ENCODE measurements around the gene OR5T3.
"Not testable (repeated sequence)": the region's sequence is repeated elsewhere in the genome, so short reads cannot be mapped to it uniquely, and the experiment has no call there.

Gene OR5T3

GRCh38 chr11:56251954-56252353, at the start of gene OR5T3:
OR5T3 (plus strand) TSS chr11:56252254; CDS start chr11:56252254, 0 bp downstream.
- Mint-ChIP-seq H3K4me3 (no peak within 1 kb of the TSS), H3K36me3 (ENCODE audit: low read depth) (no peaks in the 10 kb centered on the region), H3K27ac (no peak within 1 kb of the TSS), H3K9me3 (peaks cover 14% of the 10 kb centered on the region), H3K27me3 (ENCODE audit: low read depth) (no peaks in the 10 kb centered on the region), H3K4me1 (ENCODE audit: low read depth) (no peaks in the 10 kb centered on the region)

GRCh38 chr11:56207790-56208189, 44.3 kb upstream of the OR5T3 start:
- Mint-ChIP-seq H3K4me3 (no peak overlapping the region), H3K27me3 (ENCODE audit: low read depth) (no peaks in the 10 kb centered on the region), H3K4me1 (ENCODE audit: low read depth) (no peaks in the 10 kb centered on the region), H3K36me3 (ENCODE audit: low read depth) (no peaks in the 10 kb centered on the region), H3K27ac (no peak overlapping the region), H3K9me3 (peaks cover 25% of the 10 kb centered on the region)

- Mint-ChIP-seq H3K4me1 (ENCODE audit: low read depth) (no peaks in the 10 kb centered on the region), H3K27me3 (ENCODE audit: low read depth) (no peaks in the 10 kb centered on the region), H3K9me3 (peaks cover 46% of the 10 kb centered on the region), H3K4me3 (no peak overlapping the region), H3K27ac (no peak overlapping the region), H3K36me3 (ENCODE audit: low read depth) (no peaks in the 10 kb centered on the region)
These were observed 37.5 kb upstream of the OR5T3 start for GRCh38 chr11:56214537-56214936.

GRCh38 chr11:56219735-56220134, 32.3 kb upstream of the OR5T3 start:
- H3K27me3 Mint-ChIP-seq (ENCODE audit: low read depth) = not testable (repeated sequence)

GRCh38 chr11:56234155-56234554, 17.9 kb upstream of the OR5T3 start, which contains the start of gene OR5T2:
OR5T2 (minus strand) TSS chr11:56234255; CDS start chr11:56233062, 1,193 bp downstream.
- Mint-ChIP-seq H3K4me3 (no peak within 1 kb of the TSS), H3K36me3 (ENCODE audit: low read depth) (no peaks in the 10 kb centered on the region), H3K27ac (no peak within 1 kb of the TSS), H3K4me1 (ENCODE audit: low read depth) (no peaks in the 10 kb centered on the region), H3K27me3 (ENCODE audit: low read depth) (no peaks in the 10 kb centered on the region), H3K9me3 (peaks cover 29% of the 10 kb centered on the region)

More at GRCh38 chr11:56219735-56220134, 32.3 kb upstream of the OR5T3 start:
- not testable (repeated sequence) for H3K4me3 Mint-ChIP-seq; H3K27ac Mint-ChIP-seq; H3K4me1 Mint-ChIP-seq (ENCODE audit: low read depth); H3K36me3 Mint-ChIP-seq (ENCODE audit: low read depth)
- H3K9me3 Mint-ChIP-seq = peaks cover 47% of the 10 kb centered on the region

- no peak overlapping the region for H3K4me3 Mint-ChIP-seq
- no peaks in the 10 kb centered on the region for H3K36me3 Mint-ChIP-seq (ENCODE audit: low read depth)
- H3K9me3 Mint-ChIP-seq = peaks cover 27% of the 10 kb centered on the region
- H3K4me1 Mint-ChIP-seq (ENCODE audit: low read depth) = no peaks in the 10 kb centered on the region
- no peaks in the 10 kb centered on the region for H3K27me3 Mint-ChIP-seq (ENCODE audit: low read depth)
- H3K27ac Mint-ChIP-seq = no peak overlapping the region
These were observed 19.0 kb downstream of the OR5T3 start for GRCh38 chr11:56271092-56271491.

GRCh38 chr11:56273854-56274253, 21.8 kb downstream of the OR5T3 start, which contains the start of gene OR5T1:
OR5T1 (plus strand) TSS chr11:56274154; CDS start chr11:56275639, 1,485 bp downstream.
- Mint-ChIP-seq H3K27me3 (ENCODE audit: low read depth) (no peaks in the 10 kb centered on the region), H3K36me3 (ENCODE audit: low read depth) (no peaks in the 10 kb centered on the region), H3K27ac (no peak within 1 kb of the TSS), H3K9me3 (peaks cover 22% of the 10 kb centered on the region), H3K4me1 (ENCODE audit: low read depth) (no peaks in the 10 kb centered on the region), H3K4me3 (no peak within 1 kb of the TSS)

GRCh38 chr11:56292154-56292553, 40.1 kb downstream of the OR5T3 start, which contains the start of gene OR8H1:
OR8H1 (minus strand) TSS chr11:56292254; CDS start chr11:56291062, 1,192 bp downstream.
- no peaks in the 10 kb centered on the region for H3K27me3 Mint-ChIP-seq (ENCODE audit: low read depth)
- no peak within 1 kb of the TSS for H3K4me3 Mint-ChIP-seq
- no peak within 1 kb of the TSS for H3K27ac Mint-ChIP-seq
- H3K9me3 Mint-ChIP-seq = peaks cover 18% of the 10 kb centered on the region
- no peaks in the 10 kb centered on the region for H3K4me1 Mint-ChIP-seq (ENCODE audit: low read depth)
- no peaks in the 10 kb centered on the region for H3K36me3 Mint-ChIP-seq (ENCODE audit: low read depth)

- Mint-ChIP-seq H3K4me3 (no peak overlapping the region), H3K27me3 (ENCODE audit: low read depth) (no peaks in the 10 kb centered on the region), H3K4me1 (ENCODE audit: low read depth) (no peaks in the 10 kb centered on the region), H3K27ac (no peak overlapping the region), H3K36me3 (ENCODE audit: low read depth) (no peaks in the 10 kb centered on the region), H3K9me3 (peaks cover 8% of the 10 kb centered on the region)
These were observed 44.8 kb downstream of the OR5T3 start for GRCh38 chr11:56296898-56297297.
